ENCODE measurements around the gene KHDC1. TPM values are rescaled to one million over a fixed set of nuclear protein-coding genes. Genes with fewer than 3 reads are reported as not detected.
A peak's percentile ranks its signal among the peaks of the same experiment; 100 is the strongest.
"Not testable (repeated sequence)": the region's sequence is repeated elsewhere in the genome, so short reads cannot be mapped to it uniquely, and the experiment has no call there.

KHDC1 gene
- total RNA-seq, 1 experiment from 2014 or later, result 9.6 TPM

DNA sequence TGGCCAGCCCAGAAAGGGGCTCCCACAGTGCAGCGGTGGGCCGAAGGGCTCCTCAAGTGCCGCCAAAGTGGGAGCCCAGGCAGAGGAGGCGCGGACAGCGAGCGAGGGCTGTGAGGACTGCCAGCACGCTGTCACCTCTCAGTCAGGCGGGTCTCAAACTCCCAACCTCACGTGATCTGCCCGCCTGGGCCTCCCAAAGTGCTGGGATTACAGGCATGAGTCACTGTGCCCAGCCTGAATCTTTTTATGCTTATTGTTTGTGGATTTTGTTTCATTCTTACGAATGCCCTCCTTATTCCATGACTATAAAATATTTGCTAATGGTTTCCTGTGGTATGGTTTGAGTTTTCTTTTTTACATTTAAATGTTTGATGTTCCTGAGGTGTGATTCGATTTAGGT, 6.3 kb upstream of the KHDC1 start:
- H3K4me3 ChIP-seq (ENCODE audit: low read depth in 2 of 2, low read length in 2 of 2); ATAC-seq; intact Hi-C loops (cut with micrococcal nuclease; ENCODE audit: unreplicated experiment); CTCF ChIA-PET; H3K9me3 ChIP-seq (ENCODE audit: control insufficient read depth, insufficient read depth, low read depth, low read length); H3K36me3 ChIP-seq (ENCODE audit: control insufficient read depth, insufficient read depth, low read length); H3K4me1 ChIP-seq (ENCODE audit: control insufficient read depth, insufficient read depth, low read length); H3K27ac ChIP-seq (ENCODE audit: low read length); H3K27me3 ChIP-seq (ENCODE audit: control insufficient read depth, insufficient read depth, low read length); POLR2A ChIA-PET; DNase-seq (ENCODE audit: low read depth, low spot score); in situ Hi-C loops (cut with HindIII; ENCODE audit: low pct_unique_long_range_greater_than_20kb, low sequenced_read_pairs): not testable (repeated sequence)
- TSS peak; percentile 46 for BruUV-seq (replicated peaks)

DNA sequence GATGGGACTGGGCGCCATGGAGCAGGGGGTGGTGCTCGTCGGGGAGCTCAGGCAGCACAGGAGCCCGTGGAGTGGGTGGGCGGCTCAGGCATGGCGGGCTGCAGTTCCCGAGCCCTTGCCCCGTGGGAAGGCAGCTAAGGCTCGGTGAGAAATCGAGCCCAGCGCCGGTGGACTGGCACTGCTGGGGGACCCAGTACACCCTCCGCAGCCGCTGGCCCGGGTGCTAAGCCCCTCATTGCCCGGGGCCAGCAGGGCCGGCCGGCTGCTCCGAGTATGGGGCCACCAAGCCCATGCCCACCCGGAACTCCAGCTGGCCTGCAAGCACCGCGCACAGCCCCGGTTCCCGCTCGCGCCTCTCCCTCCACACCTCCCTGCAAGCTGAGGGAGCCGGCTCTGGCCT, 5.9 kb upstream of the KHDC1 start:
- in situ Hi-C loops (cut with HindIII; ENCODE audit: low pct_unique_long_range_greater_than_20kb, low sequenced_read_pairs); CTCF ChIA-PET; H3K4me3 ChIP-seq (ENCODE audit: low read depth in 2 of 2, low read length in 2 of 2); ATAC-seq; POLR2A ChIA-PET; BruUV-seq (replicated peaks); H3K9me3 ChIP-seq (ENCODE audit: control insufficient read depth, insufficient read depth, low read depth, low read length); H3K27ac ChIP-seq (ENCODE audit: low read length); H3K27me3 ChIP-seq (ENCODE audit: control insufficient read depth, insufficient read depth, low read length); intact Hi-C loops (cut with micrococcal nuclease; ENCODE audit: unreplicated experiment); H3K36me3 ChIP-seq (ENCODE audit: control insufficient read depth, insufficient read depth, low read length); DNase-seq (ENCODE audit: low read depth, low spot score); H3K4me1 ChIP-seq (ENCODE audit: control insufficient read depth, insufficient read depth, low read length): not testable (repeated sequence)

DNA sequence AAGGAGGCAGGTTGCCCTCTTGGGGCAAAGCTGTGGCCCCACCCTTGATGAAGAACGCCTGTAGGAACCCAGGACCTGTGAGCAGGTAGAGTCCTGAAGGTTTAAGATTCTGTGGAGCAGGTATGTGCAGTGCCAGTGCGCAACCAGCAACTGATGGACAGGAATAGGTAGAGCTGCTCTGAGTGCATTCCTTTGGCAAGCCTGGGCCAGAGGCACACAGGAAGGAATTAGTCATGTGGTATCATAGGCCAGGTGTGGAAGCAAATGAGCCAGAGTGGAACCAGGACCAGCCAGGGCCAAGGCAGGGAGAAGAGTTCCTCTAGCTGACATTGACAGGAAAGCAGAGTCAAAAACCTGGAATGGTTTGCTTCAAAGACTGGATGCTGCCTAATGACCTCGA, 1.4 kb upstream of the KHDC1 start:
- BruUV-seq (replicated peaks), result no TSS peak
- Histone ChIP-seq H3K36me3 (ENCODE audit: control insufficient read depth, insufficient read depth, low read length) (no peaks in the 10 kb centered on the region), H3K4me3 (ENCODE audit: low read depth in 2 of 2, low read length in 2 of 2) (no peak overlapping the region), H3K27me3 (ENCODE audit: control insufficient read depth, insufficient read depth, low read length) (no peaks in the 10 kb centered on the region), H3K4me1 (ENCODE audit: control insufficient read depth, insufficient read depth, low read length) (peaks cover 11% of the 10 kb centered on the region; the same call in 1 of the 2 replicates), H3K9me3 (ENCODE audit: control insufficient read depth, insufficient read depth, low read depth, low read length) (no peaks in the 10 kb centered on the region), H3K27ac (ENCODE audit: low read length) (0 out of 2 replicates have a peak overlapping the region, but pooled peaks have one; percentile 4)
- no peak for DNase-seq (ENCODE audit: low read depth, low spot score)
- intact Hi-C loops (cut with micrococcal nuclease; ENCODE audit: unreplicated experiment) (no loop called here), in situ Hi-C loops (cut with HindIII; ENCODE audit: low pct_unique_long_range_greater_than_20kb, low sequenced_read_pairs) (no loop called here)
- ATAC-seq, result no peak
- POLR2A ChIA-PET, result interaction anchor here (0.6 kb wide), 1 partner anchor 70 kb away, joined by 3 read pairs; no protein-coding TSS in a partner anchor
- TF ChIP-seq, protein P1, sequence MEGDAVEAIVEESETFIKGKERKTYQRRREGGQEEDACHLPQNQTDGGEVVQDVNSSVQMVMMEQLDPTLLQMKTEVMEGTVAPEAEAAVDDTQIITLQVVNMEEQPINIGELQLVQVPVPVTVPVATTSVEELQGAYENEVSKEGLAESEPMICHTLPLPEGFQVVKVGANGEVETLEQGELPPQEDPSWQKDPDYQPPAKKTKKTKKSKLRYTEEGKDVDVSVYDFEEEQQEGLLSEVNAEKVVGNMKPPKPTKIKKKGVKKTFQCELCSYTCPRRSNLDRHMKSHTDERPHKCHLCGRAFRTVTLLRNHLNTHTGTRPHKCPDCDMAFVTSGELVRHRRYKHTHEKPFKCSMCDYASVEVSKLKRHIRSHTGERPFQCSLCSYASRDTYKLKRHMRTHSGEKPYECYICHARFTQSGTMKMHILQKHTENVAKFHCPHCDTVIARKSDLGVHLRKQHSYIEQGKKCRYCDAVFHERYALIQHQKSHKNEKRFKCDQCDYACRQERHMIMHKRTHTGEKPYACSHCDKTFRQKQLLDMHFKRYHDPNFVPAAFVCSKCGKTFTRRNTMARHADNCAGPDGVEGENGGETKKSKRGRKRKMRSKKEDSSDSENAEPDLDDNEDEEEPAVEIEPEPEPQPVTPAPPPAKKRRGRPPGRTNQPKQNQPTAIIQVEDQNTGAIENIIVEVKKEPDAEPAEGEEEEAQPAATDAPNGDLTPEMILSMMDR (IDR thresholded peaks at IDR 0.05), result no peak
- TF ChIP-seq, protein P2, sequence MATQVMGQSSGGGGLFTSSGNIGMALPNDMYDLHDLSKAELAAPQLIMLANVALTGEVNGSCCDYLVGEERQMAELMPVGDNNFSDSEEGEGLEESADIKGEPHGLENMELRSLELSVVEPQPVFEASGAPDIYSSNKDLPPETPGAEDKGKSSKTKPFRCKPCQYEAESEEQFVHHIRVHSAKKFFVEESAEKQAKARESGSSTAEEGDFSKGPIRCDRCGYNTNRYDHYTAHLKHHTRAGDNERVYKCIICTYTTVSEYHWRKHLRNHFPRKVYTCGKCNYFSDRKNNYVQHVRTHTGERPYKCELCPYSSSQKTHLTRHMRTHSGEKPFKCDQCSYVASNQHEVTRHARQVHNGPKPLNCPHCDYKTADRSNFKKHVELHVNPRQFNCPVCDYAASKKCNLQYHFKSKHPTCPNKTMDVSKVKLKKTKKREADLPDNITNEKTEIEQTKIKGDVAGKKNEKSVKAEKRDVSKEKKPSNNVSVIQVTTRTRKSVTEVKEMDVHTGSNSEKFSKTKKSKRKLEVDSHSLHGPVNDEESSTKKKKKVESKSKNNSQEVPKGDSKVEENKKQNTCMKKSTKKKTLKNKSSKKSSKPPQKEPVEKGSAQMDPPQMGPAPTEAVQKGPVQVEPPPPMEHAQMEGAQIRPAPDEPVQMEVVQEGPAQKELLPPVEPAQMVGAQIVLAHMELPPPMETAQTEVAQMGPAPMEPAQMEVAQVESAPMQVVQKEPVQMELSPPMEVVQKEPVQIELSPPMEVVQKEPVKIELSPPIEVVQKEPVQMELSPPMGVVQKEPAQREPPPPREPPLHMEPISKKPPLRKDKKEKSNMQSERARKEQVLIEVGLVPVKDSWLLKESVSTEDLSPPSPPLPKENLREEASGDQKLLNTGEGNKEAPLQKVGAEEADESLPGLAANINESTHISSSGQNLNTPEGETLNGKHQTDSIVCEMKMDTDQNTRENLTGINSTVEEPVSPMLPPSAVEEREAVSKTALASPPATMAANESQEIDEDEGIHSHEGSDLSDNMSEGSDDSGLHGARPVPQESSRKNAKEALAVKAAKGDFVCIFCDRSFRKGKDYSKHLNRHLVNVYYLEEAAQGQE (IDR thresholded peaks at IDR 0.05; ENCODE audit: insufficient read depth in 1 of 2, low read depth in 2 of 2, low read length in 1 of 2), result no peak
- no peak for TF ChIP-seq SIN3A (IDR thresholded peaks at IDR 0.05; ENCODE audit: borderline replicate concordance, insufficient read depth, low read depth, low read length)
- no peak for TF ChIP-seq TCF7L2 (IDR thresholded peaks at IDR 0.05; ENCODE audit: low read depth, low read length)
- TF ChIP-seq POLR2AphosphoS5 (IDR thresholded peaks at IDR 0.05; ENCODE audit: low read depth, low read length), result no peak
- CTCF ChIA-PET, result no interaction called here

All from Panc1 (cell line).